ENCODE results near the gene TBX4.

The TBX4 gene

GRCh38 chr17:61452301-61453290 is at the start of gene TBX4:
Gene TBX4 (plus strand): TSS chr17:61452422. CDS start chr17:61456491, 4,069 bp downstream.
- no peak for DNase-seq

- no peak for DNase-seq
Observed at GRCh38 chr17:61402978-61403800, 49.0 kb upstream of the TBX4 start.

GRCh38 chr17:61403801-61404662 is 48.2 kb upstream of the TBX4 start:
- no peak for DNase-seq

- DNase-seq: no peak
Observed at GRCh38 chr17:61404663-61404912, 47.6 kb upstream of the TBX4 start.

GRCh38 chr17:61404913-61405685 is 47.1 kb upstream of the TBX4 start:
- no peak for DNase-seq

GRCh38 chr17:61405686-61406536 is 46.3 kb upstream of the TBX4 start:
- no peak for DNase-seq

GRCh38 chr17:61406537-61406845 is 45.7 kb upstream of the TBX4 start:
- DNase-seq: no peak

GRCh38 chr17:61406971-61407911 is 45.0 kb upstream of the TBX4 start:
- DNase-seq: no peak

- DNase-seq: no peak
Observed at GRCh38 chr17:61408151-61409041, 43.8 kb upstream of the TBX4 start.

- DNase-seq: no peak
Observed at GRCh38 chr17:61409301-61410112, 42.7 kb upstream of the TBX4 start.

- no peak for DNase-seq
Observed at GRCh38 chr17:61410141-61411010, 41.8 kb upstream of the TBX4 start.

GRCh38 chr17:61411011-61411260 is 41.3 kb upstream of the TBX4 start:
- no peak for DNase-seq

GRCh38 chr17:61411261-61412142 is 40.7 kb upstream of the TBX4 start:
- DNase-seq: no peak

- DNase-seq: no peak
Observed at GRCh38 chr17:61412143-61412859, 39.9 kb upstream of the TBX4 start.

- no peak for DNase-seq
Observed at GRCh38 chr17:61412860-61413660, 39.2 kb upstream of the TBX4 start.

Measured in SHP77 treated with DMSO at 0.1 percent for 48 hours (cell line).